Omental fat pad (tissue), 4 donors: ENCODE results near the gene MMD. TPM values are rescaled to one million over a fixed set of nuclear protein-coding genes. Genes with fewer than 3 reads are reported as not detected.

Experiments used
- ATAC-seq: fragments of 150-250 bp; one replicate; pipeline ENCODE4 v1.9.1; 2016; ENCODE audit warnings: mild to moderate bottlenecking, moderate library complexity; ENCODE audit not compliant: low FRiP score
- DNase-seq: peaks from one replicate; pipeline ENCODE4 v3.0.0-alpha.2; 2019; ENCODE audit warnings: low spot score
- total RNA-seq, 4 donors: library from RNA; depleted of rRNA; stranded (reverse); fragments of >200 nt; gene quantifications; one replicate each; pipeline ENCODE4 v1.1.0, GENCODE V29; 2016
- TF ChIP-seq, protein P1 (sequence below), 3 donors: fragments of 450-650 bp; IDR thresholded peaks; one replicate each; pipeline ENCODE4 v1.5.1; 2016 to 2017; ENCODE audit warnings: antibody characterized with exemption in 3 of 3, mild to moderate bottlenecking in 3 of 3, moderate library complexity in 2 of 3

The MMD gene
- total RNA-seq, 4 donors from 2014 or later = 37.8 to 176 (median 137) TPM

DNA sequence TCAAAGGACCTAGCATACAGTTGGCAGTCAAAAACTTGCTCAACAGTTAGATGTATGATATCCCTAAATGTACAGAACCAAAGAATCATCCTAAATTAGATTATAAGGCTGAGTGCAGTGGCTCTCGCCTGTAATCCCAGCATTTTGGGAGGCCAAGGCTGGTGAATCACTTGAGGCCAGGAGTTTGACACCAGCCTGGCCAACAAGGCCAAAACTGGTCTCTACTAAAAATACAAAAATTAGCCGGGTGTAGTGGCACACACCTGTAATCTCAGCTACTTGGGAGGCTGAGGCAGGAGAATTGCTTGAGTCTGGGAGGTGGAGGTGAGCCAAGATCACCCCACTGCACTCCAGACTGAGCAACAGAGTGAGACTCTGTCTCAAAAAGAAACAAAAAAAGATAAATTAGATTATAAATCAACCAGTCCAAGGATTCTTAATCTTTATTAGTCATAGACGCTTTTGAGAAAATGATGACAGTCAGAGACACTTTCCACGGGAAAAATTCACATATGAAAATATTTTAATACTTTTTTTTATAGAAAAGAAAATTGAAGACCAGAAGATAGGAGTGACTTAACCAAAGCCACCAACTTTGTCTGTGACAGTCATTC, 77.6 kb downstream of the MMD start:
- ATAC-seq = no peak
- no peak for DNase-seq
- TF ChIP-seq, protein P1, sequence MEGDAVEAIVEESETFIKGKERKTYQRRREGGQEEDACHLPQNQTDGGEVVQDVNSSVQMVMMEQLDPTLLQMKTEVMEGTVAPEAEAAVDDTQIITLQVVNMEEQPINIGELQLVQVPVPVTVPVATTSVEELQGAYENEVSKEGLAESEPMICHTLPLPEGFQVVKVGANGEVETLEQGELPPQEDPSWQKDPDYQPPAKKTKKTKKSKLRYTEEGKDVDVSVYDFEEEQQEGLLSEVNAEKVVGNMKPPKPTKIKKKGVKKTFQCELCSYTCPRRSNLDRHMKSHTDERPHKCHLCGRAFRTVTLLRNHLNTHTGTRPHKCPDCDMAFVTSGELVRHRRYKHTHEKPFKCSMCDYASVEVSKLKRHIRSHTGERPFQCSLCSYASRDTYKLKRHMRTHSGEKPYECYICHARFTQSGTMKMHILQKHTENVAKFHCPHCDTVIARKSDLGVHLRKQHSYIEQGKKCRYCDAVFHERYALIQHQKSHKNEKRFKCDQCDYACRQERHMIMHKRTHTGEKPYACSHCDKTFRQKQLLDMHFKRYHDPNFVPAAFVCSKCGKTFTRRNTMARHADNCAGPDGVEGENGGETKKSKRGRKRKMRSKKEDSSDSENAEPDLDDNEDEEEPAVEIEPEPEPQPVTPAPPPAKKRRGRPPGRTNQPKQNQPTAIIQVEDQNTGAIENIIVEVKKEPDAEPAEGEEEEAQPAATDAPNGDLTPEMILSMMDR (IDR thresholded peaks at IDR 0.05) = no peak

DNA sequence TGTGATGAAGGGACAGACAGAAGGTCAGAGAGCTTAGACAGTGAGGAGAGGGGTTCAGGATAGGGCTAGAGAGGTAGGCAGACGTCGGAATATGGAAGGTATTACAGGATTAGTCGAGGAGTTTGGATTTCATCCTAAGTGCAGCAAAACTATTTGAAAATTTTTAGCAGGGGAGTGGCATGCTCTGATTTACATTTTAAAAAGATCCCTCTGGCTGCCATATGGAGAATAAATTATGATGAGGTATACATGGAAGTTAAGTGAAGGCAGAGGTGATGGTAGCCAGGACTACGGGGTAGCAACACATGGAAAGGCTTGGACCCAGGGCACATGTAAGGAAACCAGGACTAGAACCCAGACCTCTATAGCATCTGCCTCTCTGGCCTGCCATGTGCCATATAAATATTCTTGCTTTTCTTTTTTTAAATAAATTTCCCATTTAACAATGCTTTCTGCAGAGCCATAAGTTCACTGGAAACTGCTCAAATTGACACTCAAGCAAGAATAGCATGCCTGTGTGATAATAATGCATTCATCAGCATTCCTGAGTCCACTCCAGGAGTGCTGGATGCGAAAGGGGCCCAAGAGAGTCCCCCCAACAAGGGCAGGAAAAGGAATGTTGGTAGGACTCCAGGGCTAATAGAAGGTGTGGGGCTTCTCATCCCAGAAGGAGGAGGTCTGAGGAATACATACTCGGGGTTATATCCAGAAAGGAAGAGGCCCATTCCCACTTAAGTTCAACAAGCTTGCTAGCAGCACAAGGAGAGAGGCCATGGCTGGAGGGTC, 78.6 kb downstream of the MMD start:
- no peak for DNase-seq
- TF ChIP-seq, protein P1 (IDR thresholded peaks at IDR 0.05) = no peak
- ATAC-seq = no peak

Other genes starting within 250 kb of the MMD start
- gene HLF, start 156.9 kb downstream of the MMD start, total RNA-seq = 10 to 100 TPM; 12.5 to 15.4 (median 14.6) TPM
- gene SMIM36, start 89.6 kb upstream of the MMD start, total RNA-seq = not detected